RWPE1 (cell line): ENCODE measurements around the gene GPR4.

Experiments used
- CTCF ChIA-PET: fragments of 350-600 bp; sonication (Branson Sonifier 250); formaldehyde crosslinking; extraction: SDS; loops from one replicate; lab custom pipeline; 2021; lab: Yijun Ruan, JAX
- POLR2A ChIA-PET: fragments of 400-600 bp; formaldehyde crosslinking; extraction: SDS; loops from one replicate; lab custom pipeline; 2020; ENCODE audit warnings: antibody characterized with exemption; ENCODE audit not compliant: low non-redundant PET; lab: Yijun Ruan, JAX
- DNase-seq: peaks from one replicate; pipeline ENCODE4 v3.0.0; 2012; ENCODE audit warnings: low spot score
- H3K27ac ChIP-seq: fragments of 450-650 bp; 2 replicates; pipeline ENCODE4 v1.5.1; 2017
- TF ChIP-seq, protein P1 (sequence below): fragments of 450-650 bp; conservative IDR thresholded peaks from 2 replicates; pipeline ENCODE4 v1.5.1; 2017; ENCODE audit warnings: low read depth, mild to moderate bottlenecking

The GPR4 gene

DNA sequence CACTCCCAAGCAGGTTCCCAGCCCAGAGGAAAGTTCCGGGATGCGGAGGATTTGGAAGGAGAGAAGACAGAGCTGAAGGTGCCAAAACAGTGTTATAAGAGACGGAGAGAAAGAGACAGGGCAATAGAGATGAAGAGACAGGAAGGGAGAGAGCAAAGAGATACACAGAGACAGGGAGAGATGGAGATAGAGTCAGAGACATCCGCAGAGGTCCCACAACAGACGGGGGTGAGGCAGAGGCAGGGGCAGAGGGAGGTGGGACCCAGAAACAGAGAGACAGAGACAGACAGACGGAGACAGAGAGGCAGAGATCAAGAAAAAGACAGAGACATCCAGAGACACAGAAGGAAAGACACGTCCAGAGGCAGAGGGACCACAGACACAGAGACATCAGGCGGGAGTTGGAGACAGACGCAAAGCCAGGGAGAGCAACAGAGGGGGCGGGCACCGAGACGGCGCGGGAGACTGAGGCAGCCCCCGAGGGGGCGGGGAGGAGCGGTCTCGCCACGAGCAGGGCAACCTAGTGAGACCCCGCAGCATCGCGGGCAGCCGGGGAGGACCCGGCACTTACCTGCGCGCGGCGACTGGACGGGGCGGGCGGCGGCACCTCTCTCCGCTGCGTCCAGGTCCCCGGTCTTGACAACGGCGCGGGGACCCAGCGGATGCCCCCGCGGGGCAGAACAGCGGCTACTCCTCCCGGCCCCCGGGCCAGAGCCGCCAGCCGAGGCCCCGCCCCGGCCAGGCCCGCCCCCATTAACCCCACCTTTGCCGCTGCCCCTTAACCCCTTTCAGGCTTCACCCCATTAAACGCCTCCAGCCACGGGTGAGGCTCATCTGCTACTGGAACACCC, at the start of gene GPR4:
TSS of gene GPR4 (minus strand) at position 689 of the 851 bp plus-strand sequence. CDS start 10,346 bp downstream, outside the sequence.
- TF ChIP-seq, protein P1, sequence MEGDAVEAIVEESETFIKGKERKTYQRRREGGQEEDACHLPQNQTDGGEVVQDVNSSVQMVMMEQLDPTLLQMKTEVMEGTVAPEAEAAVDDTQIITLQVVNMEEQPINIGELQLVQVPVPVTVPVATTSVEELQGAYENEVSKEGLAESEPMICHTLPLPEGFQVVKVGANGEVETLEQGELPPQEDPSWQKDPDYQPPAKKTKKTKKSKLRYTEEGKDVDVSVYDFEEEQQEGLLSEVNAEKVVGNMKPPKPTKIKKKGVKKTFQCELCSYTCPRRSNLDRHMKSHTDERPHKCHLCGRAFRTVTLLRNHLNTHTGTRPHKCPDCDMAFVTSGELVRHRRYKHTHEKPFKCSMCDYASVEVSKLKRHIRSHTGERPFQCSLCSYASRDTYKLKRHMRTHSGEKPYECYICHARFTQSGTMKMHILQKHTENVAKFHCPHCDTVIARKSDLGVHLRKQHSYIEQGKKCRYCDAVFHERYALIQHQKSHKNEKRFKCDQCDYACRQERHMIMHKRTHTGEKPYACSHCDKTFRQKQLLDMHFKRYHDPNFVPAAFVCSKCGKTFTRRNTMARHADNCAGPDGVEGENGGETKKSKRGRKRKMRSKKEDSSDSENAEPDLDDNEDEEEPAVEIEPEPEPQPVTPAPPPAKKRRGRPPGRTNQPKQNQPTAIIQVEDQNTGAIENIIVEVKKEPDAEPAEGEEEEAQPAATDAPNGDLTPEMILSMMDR: no peak
- ChIA-PET CTCF (no interaction called here), POLR2A (no interaction called here)
- DNase-seq: no peak
- no peak within 1 kb of the TSS; the same call in 1 of the 2 replicates for H3K27ac ChIP-seq

DNA sequence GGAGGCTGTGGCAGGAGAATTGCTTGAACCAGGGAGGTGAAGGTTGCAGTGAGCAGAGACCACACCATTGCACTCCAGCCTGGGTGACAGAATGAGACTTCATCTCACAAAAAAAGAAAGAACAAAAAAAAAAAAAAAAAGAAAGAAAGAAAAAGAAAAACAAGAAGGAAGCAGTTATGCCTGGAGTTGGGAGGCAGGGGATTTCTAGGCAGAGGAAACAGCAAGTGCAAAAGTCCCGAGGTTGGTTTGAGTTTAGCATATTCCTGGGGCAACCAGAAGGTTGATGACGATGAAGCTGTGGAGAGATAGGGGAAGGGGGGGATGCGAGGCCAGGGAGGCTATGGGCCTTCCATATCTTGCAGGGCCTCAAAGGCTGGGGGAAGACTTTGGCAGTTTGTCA, 48.7 kb upstream of the GPR4 start:
- H3K27ac ChIP-seq: no peak overlapping the region
- CTCF ChIA-PET: interaction anchor here (0.6 kb wide), 2 partner anchors 9 to 134 kb away, joined by 5 read pairs; no protein-coding TSS in a partner anchor
- no peak for DNase-seq
- TF ChIP-seq, protein P1: no peak
- POLR2A ChIA-PET: no interaction called here

DNA sequence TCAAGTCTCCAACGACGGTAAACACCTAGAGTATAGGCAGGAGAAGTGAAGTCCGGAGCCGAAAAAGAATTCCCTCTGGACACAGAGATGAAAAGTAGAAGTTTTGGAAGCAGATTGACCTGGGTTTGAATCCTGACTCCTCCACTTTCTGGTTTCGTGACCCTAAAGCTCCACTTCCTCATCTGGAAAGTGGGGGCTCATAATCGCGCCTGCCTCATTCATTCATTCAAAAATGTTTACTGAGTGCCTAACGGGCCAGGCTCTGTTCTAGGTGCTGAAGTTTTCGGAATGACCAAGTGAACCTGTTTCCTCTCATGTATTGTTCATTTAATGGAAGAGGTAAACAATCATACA, 44.3 kb upstream of the GPR4 start:
- DNase-seq: no peak
- ChIA-PET POLR2A (no interaction called here), CTCF (interaction anchor here (0.7 kb wide), 1 partner anchor 28 kb away, joined by 3 read pairs; no protein-coding TSS in a partner anchor)
- TF ChIP-seq, protein P1: no peak
- H3K27ac ChIP-seq: peak overlapping the region; percentile 66

DNA sequence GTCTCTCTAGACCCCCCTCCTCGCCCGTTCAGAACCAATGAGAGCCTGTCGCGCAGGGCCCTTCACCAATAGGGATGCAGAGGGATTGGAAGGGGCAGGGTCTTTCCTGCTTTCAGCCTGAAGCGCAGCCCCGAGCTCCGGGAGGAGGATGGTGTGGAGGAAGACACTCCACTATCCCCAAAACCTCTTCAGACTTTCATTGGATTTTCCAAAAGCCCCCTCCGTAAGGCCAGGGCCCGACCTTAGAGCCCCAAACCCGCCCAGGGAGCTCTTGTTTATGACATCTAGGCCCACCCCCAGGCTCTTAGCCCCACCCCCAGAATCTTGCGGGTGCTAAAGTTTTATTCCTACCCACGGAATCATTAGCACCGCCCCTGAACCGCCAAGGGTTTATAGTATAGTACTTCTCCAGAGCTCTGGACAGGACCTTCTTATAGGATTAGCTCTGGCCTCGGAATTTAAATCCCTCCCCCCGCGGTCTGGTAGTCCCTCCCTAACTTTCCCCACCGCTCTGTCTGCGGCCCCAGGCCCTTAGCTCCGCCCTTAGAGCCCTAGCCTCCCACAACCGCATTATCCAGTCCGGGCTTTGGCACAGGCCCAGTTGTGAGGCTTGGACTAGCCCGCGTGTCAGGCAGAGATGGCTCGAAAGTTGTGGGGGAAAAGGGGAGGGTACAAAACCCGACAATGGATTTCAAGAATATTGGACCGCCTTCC, 43.8 kb upstream of the GPR4 start:
- TF ChIP-seq, protein P1: no peak
- DNase-seq: peak; percentile 66
- POLR2A ChIA-PET: no interaction called here
- H3K27ac ChIP-seq: peak overlapping the region; percentile 66
- CTCF ChIA-PET: interaction anchor here (0.7 kb wide), 1 partner anchor 28 kb away, joined by 3 read pairs; no protein-coding TSS in a partner anchor

DNA sequence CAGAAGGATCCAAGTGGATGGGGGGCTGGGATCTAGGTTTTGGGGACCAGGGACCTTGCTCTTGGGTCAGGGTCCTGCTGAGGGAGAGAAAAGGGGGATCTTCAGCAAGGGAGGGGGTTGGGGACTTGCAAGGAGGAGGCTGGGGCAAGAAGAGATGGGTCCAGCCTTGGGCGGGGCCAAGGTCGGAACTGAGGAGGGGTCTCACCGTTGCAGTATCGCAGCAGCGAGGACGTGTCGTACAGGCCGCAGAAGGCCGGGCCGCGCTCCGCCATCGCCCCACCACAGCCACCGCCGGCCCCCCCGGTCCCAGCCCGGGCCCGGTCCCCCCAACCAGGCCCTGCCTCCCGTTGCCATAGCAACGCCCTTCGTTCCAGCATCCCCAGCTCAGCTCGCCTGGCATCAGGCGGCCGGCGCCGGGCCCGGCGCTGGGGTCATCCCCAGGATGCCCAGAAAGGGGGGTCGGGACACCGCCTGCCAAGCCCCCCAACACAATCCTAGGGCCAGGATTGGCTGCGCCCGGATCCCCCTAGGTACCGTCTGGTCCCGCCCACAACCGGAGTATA, 43.1 kb upstream of the GPR4 start:
- peak overlapping the region; percentile 66 for H3K27ac ChIP-seq
- TF ChIP-seq, protein P1: no peak
- DNase-seq: no peak
- ChIA-PET CTCF (no interaction called here), POLR2A (no interaction called here)
